Muscle layer of colon (tissue), 2 donors: Measurements from ENCODE around the gene UNC13D.
"Not testable (repeated sequence)": the region's sequence is repeated elsewhere in the genome, so short reads cannot be mapped to it uniquely, and the experiment has no call there.

Experiments used
- H3K27ac ChIP-seq: one replicate; pipeline ENCODE4 v1.7.0; 2013; ENCODE audit warnings: low read depth, mild to moderate bottlenecking, low read length, moderate library complexity
- H3K27me3 ChIP-seq, 2 donors: one replicate each; pipeline ENCODE4 v1.7.0; 2013; ENCODE audit warnings: low read length in 2 of 2, mild to moderate bottlenecking in 2 of 2; ENCODE audit not compliant: insufficient read depth in 2 of 2, control insufficient read depth in 1 of 2
- H3K36me3 ChIP-seq: one replicate; pipeline ENCODE4 v1.7.0; 2013; ENCODE audit warnings: mild to moderate bottlenecking, low read length; ENCODE audit not compliant: insufficient read depth
- H3K4me1 ChIP-seq: one replicate; pipeline ENCODE4 v1.7.0; 2013; ENCODE audit warnings: mild to moderate bottlenecking, low read length; ENCODE audit not compliant: insufficient read depth
- H3K4me3 ChIP-seq, 2 donors: one replicate each; pipeline ENCODE4 v1.7.0; 2013; ENCODE audit warnings: low read length in 2 of 2, low read depth in 1 of 2, mild to moderate bottlenecking in 1 of 2, moderate library complexity in 1 of 2
- H3K9ac ChIP-seq: one replicate; pipeline ENCODE4 v1.7.0; 2013; ENCODE audit warnings: low read length
- H3K9me3 ChIP-seq: one replicate; pipeline ENCODE4 v1.7.0; 2013; ENCODE audit warnings: mild to moderate bottlenecking, low read length
- donor health status: abdominal sarcoma.
- donor health status: Adenocarcinoma of cecum.

The UNC13D gene

DNA sequence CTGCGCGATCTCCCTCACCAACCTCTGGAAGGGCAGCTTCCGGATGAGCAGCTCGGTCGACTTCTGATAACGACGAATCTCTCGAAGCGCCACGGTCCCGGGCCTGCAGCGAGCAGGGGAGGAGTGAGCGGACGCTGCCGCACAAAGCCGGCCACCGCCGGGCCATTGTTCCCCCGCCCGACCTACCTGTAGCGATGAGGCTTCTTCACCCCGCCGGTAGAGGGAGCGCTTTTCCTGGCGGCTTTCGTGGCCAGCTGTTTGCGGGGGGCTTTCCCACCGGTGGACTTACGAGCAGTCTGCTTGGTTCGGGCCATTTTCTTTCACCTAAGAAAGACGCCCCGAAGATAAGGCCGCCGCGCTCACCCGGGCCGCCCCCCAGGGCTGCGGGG lies 65.3 kb downstream of the UNC13D start:
- peak overlapping the region; percentile 84 for H3K9ac ChIP-seq
- H3K4me1 ChIP-seq = peaks cover 37% of the 10 kb centered on the region
- H3K4me3 ChIP-seq = peak overlapping the region; percentile 85 to 92
- no peaks in the 10 kb centered on the region for H3K27me3 ChIP-seq
- peaks cover 44% of the 10 kb centered on the region for H3K36me3 ChIP-seq
- H3K9me3 ChIP-seq = no peaks in the 10 kb centered on the region
- H3K27ac ChIP-seq = peak overlapping the region; percentile 80

DNA sequence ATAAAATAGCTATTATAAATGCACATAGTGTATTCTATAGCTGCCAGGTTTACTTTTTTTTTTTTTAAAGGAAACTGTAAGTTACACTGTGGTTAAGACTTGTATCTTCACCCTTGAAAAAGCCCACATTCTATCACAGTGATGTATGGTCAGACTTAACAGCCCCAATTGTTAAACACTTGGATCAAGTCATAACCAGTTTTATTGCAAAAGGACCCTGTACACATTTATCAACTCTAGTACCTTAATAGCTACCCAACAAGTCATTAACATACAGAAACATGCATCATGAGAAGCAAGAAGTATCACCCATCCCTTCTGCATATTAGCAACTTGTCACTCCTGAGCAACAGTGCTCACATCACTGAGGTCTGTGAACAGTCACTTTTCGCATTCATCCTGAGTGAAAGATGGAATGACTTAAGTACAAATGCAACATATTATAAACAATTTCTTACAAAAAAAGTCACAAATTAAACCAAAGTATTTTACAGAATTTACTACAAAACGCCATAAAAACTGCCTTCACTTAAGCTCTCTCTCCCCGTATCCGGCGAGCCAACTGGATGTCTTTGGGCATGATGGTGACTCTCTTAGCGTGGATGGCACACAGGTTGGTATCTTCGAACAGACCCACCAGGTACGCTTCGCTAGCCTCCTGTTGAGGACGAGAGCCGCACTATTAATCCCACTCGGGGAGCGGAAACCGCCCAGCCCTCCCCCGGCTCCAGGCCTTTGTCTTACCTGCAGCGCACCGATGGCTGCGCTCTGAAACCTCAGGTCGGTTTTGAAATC lies 65.9 kb downstream of the UNC13D start:
- H3K27me3 ChIP-seq, H3K9me3 ChIP-seq: not testable (repeated sequence)
- Histone ChIP-seq H3K4me1 (peaks cover 31% of the 10 kb centered on the region), H3K36me3 (peaks cover 45% of the 10 kb centered on the region), H3K9ac (peak overlapping the region; percentile 84), H3K27ac (peak overlapping the region; percentile 80), H3K4me3 (peak overlapping the region; percentile 85 to 92)

DNA sequence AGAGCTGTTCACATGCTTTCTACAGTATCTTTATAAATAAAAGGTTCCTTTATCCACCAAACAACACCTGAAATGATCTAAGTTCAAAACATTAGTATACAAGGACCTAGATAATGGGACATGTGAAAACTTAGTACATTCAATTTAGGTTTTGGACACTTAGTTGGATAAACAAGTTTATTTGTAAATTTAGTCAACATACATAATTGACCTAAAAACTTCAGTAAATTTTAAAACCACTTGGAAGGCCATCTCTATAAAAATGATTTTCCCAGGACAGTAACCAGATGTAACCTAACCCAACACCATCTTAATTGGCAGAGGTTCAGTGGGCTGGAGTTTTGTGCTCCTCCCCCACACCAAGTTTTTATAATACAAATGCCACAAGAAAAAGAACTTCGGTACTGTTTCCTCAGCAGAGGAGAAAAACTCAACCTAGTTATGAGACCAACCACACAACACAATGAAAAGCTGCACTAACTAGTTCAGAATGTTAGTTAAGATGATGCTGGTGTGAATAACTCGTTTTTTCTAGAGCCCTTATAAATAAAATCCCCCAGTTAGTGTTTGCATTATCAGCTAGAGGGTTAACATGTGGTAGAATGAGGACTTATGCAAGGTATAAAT lies 66.8 kb downstream of the UNC13D start:
- Histone ChIP-seq H3K27me3 (no peaks in the 10 kb centered on the region), H3K9me3 (no peaks in the 10 kb centered on the region), H3K9ac (peak overlapping the region; percentile 58), H3K4me1 (peaks cover 28% of the 10 kb centered on the region), H3K36me3 (peaks cover 45% of the 10 kb centered on the region), H3K27ac (peak overlapping the region; percentile 41), H3K4me3 (peak overlapping the region; percentile 42 to 92)
